Medulla oblongata (tissue), 1 donor: Measurements from ENCODE around the gene CUL7.

Experiments used
- DNase-seq: peaks from one replicate; pipeline ENCODE4 v3.0.0-alpha.2; 2015; ENCODE audit errors: extremely low spot score

The CUL7 gene

DNA sequence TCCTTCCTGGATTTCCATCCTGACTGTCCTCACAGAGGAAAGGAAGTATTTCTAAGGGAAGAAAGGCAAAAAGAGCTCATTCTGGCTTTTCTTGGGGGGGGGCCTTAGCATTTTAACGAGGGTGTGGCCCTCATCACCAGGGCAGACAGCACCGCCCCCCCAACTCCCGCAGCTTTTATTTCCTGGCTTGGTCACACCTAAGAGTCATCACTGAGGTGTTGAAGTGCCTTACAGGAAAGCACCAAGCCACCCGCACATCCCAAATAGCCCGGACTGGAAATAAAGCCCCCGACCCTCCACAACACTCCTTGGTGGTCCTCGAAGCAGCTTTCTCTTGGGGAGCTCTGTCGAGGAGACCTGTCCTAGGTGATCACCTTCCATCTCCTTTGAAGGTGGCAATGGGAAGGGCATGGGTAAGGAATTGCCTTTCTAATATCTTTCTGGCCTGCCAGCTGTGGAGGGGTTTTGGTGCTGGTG lies 23.7 kb upstream of the CUL7 start:
- no peak for DNase-seq

DNA sequence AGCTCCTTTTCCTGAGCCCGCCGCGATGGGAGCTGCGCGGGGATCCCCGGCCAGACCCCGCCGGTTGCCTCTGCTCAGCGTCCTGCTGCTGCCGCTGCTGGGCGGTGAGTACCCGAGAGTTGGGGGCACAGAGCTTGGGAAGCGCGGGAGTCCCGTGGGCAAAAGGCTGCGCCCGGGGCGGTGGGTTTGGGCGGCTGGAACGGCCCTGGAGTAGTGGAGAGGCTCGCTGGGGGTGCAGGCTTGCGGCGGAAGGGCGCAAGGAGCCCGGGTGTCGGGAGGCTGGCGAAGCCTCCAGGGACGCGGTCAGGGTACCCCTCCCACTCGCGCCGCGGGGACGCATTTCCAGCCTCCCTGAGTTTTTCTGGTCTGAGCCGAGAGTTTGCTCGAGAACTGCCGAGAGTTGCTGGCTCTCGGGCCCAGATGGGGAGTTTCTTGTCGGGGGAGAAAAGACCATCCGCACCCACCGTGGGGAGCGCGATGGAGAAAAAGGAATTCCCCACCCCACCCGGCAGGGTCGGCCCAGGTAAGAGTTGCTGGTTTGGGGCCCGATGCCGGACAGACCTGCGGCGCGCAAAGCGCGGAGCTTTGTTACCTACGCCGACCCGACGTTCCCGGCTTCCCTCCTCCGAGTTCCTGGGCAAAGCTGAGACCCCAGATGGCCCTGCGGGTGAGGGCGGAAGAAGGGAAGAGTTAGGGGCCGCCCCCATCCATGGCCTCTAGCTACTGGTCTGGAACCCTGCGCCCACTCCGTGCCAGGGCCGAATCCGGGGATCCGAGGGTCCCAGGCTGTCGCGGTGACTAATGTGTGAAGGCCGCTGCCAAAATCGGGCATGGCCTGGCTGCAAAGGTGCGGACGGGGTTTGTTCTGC lies 23.0 kb upstream of the CUL7 start:
- DNase-seq, result no peak

DNA sequence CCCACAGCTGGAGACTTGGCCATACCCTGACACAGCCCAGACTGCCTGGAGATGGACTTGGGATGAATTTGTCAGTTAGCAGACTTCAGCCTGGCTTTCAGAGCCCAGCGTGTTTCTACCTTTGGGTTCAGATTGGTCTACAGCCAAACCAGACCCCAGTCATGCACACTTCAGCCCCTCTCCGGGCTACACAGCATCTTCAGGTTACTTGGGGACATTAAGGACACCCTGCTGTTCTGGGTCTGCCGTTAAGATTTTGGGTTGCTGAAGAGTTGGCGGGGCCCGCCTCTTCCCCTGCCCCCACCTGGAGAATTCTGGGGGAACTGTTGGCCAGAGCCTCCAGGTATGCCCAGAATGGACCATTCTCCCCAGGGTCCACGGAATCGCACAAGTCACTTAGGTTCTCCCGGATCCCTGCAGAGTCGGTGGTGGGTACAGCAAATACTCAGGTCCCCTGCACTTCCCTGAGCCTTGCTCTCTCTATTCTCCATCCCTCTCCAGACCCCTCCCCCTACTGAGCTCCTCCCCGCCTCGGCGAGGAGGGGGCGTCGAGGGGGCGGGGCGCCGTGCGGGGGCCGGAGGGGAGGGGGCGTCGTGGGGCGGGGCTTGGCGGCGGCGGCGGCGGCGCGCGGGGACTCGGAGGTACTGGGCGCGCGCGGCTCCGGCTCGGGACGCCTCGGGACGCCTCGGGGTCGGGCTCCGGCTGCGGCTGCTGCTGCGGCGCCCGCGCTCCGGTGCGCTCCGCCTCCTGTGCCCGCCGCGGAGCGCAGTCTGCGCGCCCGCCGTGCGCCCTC lies 22.2 kb upstream of the CUL7 start, which contains the start of gene PTK7:
PTK7 (plus strand) TSS at position 645 of the 794 bp plus-strand sequence. CDS start 175 bp downstream, outside the sequence.
- no peak for DNase-seq

DNA sequence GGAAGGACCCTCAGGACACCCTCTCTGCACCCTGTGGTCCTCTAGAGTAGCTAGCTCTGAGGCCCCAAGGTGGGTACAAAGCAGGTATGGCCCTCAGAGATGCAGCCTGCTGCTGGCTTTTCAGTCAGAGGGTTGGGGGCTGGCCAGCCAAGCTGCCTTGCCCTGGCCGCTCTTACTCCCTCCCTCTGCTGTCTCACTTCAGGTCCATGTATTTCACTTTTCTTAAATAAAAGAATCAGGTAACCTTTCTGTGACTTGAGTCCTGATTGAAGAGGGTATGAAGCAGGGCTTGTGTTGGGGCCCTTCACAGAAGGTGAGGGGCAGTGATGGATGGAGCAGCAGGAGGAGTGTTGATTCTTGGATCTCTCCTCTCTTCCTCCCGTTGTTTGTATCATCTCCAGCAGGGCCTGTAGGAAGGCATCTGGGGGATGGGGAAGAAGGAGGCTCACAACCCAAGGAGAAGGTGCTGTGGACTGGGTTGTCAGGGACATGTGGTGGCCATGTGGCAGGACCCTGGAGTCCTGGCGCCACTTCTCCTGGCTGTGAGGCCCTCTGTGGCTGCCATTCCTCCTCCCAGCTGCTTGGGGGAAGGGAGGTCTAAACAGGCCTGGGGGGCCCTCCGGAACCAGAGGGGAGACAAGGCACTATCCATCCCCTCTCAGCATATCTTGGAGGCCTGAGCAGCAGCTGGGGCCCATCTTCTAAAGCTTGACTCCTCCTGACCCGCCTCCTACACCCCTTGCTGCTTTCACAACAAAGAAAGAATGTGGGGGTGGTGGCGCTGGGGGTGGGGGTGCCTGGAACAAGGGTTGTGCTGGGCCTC lies 21.4 kb upstream of the CUL7 start:
- no peak for DNase-seq

DNA sequence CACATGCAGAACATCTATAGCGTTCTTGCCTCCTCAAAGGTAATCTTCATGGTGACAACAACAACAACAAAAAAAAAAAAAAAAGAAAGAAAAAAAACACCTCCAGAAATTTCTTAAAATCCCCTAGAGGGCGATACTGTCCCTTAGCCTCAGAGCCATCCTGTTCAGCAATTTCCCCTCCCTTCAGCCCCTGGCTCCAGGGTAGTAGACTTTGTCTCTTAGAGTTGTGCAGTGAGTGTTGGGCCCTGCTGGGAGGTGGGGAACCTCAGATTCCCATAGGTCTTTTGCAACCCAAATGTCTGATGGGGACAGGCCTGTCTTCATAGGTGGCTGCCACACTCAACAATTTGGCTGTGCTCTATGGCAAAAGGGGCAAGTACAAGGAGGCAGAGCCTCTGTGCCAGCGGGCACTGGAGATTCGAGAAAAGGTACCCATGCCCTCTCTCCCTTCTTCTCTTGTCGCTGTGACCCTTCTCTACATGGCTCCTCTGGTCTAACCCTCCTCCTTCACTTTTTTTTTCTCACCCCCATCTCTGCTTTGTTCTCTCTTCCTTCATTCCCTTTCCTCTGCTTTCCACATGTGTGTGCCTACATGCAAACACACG lies 16.5 kb upstream of the CUL7 start:
- DNase-seq, result no peak

DNA sequence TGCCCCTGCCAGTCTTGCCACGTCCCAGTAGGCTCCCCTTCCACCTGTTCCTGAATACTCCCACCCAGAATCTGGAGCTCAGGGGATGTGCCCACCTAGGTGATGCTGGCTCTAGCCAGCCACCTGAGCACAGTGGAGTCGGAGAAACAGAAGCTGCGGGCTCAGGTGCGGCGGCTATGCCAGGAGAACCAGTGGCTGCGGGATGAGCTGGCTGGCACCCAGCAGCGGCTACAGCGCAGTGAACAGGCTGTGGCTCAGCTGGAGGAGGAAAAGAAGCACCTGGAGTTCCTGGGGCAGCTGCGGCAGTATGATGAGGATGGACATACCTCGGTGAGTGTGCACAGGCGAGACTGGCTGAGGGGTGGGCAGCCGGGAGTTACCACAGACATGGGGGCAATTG lies 9.2 kb upstream of the CUL7 start:
- no peak for DNase-seq

DNA sequence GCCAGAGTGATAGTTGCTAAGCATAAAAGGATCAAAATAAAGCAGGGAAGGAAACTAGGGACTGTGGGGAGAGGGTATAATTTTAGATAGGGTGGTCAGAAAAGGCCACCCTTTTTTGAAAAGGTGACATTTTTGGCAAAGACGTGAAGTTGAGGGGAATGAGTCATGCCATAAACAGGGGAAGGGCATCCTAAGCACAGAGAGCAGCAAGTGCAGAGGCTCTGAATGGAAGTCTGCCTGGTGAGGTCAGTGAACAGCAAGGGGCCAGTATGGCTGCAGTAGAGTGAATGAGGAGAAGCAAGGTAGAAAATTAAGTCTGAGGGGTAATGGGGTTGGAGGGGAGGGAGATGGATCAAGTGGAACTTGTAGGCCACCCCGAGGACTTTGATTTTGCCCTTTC lies 8.2 kb upstream of the CUL7 start:
- no peak for DNase-seq

DNA sequence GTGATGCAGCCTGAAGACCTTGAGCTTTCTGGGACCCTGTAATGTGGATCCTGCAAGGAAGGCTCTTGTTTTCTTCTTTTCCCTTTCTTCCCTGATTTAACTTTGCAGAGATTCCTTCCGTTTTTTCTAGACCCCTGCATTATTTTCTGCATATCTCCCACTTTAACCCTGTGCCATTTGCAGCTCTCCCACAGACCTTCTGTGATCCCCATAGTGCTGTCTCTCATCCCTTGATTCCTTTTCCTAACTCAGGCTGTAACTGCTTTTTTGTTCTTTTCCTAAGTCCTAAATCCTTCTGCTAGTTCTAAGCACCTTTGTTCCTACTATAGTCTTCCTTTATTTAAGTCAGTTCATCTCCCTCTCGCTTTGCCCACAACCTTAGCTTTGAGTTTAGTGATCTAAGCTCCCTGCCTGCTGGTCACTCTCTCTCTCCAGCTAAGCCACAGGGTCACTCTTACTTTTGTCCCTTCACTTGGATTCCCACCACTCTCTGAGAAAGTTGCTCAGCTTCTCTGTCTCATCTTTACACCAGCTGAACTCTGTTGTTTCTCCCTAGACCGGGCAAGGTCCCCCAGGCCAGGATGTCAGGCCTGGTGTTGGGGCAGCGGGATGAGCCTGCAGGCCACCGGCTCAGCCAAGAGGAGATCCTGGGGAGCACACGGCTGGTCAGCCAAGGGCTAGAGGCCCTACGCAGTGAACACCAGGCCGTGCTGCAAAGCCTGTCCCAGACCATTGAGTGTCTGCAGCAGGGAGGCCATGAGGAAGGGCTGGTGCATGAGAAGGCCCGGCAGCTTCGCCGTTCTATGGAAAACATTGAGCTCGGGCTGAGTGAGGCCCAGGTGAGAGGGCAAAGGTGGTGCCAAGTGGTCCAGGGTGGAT lies 7.3 kb upstream of the CUL7 start:
- no peak for DNase-seq

DNA sequence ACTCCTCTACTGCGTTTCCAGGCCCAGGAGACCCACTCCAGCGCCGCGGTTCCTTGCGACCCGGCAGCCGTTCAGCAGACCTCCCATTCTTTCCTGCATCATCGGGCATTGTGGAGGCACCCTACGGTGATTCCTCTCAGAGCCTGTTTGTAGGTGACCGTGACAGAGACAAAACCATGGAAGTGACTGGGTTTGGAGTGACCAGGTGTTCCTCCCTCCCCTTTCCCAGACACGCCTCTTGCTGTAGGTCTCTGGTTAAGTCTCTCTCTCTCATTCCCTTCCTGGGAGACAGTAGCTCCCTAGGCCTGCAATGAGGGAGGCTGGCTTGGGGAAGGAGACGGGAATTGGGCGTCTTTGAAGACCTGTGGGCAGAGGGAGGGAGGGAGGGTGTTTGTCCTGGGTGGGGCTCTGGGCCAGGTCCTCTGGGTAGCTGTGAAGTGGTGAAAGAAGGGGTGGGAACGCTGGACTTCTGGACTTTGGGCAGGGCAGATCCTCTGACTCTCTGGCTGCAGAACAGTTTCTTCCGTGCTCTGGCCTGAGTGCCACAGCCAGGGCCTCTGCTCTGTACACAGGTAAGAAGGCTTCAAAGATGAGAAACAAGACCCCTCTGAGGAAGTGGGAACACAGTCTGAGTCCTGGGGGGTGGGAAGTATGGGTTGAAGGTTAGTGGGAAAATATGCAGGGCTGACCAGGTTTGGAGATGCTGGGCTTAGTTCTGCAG lies 6.5 kb upstream of the CUL7 start:
- no peak for DNase-seq

DNA sequence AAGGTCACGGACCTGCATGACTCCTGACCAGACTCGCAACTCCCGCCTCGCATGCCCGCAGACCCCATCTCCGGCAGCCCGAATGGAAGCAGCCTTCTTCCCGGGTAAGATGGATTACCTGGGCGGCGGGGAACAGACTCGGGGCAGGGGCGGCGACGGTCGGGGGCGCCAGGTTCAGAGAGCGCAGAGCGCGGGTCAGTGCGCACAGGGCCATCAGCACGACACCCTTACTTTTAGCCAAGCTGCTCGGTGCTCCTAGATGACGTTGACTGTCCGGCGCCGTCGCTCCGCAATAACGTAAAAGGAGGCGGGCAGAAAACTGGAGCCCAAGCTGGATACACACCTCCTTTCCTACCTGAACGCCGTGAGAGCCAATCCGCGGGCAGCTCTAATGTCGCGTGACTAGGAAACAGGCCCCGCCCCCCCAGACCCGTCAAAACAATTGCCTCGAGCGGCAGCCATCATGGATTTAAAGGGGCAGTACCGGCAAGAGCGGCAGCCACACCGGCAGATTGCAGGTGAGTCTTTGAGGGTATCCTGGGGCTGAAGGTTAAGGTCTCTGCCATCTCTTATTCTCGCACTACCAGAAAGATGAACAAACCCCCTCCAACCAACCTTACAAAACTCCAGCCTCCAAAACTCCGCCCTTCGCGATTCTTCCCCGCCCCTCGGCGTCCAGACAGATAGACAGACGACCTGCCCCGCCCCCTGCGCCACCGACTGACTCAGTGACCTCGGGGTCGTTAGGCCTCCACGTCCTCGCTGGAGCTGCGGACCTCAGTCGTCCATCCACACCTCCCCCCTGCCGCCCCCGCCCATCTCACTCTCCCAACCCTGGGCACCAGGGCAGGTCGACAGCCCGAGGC lies 5.8 kb upstream of the CUL7 start, which contains the start of the genes KLC4 and MRPL2:
KLC4 (plus strand) TSS at position 464 of the 866 bp plus-strand sequence. CDS start 1,705 bp downstream, outside the sequence.
MRPL2 (minus strand) TSS at position 267 of the 866 bp plus-strand sequence; CDS start at position 214, 53 bp downstream.
- peak; percentile 99 for DNase-seq

DNA sequence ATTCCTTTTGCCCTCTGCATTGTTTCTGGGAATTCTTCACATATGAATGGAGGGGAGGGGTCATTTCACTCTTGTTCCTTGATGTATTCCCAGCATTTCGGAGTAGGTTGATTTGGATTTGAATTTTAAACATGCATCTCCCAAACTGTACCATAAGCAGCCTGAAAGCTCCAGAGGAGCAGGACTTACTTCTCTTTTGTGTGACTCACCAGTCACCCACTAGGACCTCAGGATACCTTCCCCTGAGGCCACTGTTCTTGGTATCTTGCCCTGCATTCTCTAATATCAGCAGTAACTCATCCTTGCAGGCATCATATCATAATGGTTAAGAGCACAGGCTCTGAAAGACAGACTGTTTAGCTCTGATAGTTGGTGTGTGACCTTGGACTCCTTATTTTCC lies 4.9 kb upstream of the CUL7 start:
- no peak for DNase-seq

DNA sequence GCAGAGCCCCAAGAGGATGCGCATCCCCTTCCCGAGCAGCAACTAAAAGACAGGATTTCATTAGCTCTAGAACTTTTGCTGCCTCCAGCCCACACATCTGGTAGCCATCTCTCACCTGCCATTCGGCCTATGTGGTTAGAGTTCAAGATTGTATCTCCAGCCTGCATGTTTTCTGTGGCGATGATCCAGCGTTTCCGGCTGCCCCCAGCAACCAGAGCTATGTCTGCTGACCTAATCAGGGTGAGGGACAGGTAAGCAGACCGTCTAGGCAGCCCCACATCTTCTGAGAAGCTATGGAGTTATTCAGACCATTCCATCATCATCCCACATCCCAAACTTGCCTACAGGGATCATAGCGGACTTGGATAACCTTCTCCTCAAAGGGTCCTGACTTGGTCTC lies 2.3 kb upstream of the CUL7 start:
- DNase-seq, result no peak

DNA sequence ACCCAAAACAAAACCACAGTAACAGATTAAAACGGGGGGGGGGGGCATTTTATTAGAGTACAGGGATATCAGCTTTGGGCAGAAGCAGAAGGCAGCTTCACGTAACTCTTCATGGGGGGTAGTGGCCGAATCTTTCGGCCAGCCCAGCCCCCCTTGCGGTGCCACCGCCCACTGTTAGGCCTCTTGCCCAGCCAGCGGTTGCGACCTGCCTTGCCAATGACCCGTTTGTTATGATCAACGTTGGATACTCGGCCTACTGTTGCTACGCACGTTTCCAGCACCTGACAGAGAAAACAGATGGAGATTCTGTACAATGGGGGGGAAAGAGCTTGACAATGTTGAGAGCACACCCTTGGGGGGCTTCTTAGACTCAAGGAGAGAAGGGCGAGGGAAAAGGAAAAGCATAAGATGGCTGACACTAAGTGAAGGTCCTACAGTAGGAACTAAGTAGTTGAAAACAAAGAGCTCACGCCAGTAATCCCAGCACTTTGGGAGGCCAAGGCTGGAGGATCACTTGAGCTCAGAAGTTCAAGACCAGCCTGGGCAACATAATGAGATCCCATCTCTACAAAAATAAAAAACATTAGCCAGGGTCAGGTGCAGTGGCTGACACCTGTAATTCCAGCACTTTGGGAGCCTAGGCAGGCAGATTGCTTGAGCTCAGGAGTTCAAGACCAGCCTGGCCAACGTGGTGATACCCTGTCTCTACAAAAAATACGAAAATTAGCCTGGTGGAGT lies 724 bp upstream of the CUL7 start:
- no peak for DNase-seq

DNA sequence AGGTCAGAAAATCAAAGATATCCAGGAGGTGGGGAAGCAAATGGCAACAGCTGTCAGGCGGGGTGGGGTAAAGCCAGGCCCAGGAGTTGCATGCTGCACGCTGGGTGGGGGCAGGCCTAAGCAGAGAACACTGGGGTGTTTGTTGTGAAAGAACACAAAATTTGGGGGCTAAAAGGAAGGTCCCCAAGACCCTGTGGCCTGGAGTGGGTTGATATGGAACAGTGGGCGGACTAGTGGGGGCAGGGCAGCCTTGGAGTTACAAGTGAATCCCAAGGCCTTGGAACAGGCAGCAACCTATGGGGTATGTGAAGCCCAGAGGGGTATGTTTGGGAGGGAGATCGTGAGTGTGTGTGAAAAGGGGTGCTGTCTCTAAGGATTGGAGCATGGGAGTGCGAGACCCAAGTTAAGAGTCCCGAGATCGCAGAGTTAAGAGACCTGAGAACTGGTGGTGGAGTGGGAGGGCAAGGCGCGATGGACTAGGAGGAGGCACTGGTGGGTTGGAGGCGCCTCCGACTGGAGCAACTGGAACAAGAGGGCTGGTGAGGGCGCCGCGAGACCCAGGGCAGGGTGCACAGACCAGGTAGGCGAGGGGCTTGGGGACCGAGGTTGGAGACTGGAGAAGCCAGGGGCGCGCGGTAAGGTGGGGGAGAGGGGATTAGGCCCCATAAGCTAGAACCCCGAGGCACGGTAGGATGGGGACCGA lies 658 bp downstream of the CUL7 start:
- DNase-seq, result no peak

DNA sequence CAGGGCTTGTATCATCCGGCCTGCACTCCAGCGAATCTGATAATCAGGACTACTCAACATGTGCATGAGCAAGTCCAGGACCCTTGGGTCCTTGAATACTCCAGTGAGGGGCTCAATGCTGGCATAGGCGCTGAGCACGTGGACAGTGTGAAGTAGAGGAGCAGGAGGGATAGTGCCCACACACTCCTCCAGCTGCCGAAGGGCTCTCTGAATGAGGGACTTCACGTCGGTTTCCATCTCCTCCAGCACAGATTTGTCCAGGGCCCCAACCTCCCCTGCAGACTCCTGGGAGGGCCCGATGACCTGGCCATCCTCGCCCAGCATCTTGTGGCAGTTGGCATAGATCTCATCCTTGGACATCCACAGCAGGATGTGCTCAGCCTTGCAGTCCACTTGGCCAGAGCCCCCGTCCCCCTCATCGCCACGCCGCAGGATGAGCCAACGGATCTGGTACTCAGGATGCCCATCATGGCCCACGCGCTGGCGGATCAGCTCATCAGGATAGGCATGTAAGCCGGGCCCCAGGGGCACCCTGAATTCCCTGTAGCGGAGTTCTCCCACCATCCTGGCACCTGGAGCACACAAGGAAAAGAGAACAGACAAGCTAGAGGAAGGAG lies 1.3 kb downstream of the CUL7 start:
- no peak for DNase-seq

DNA sequence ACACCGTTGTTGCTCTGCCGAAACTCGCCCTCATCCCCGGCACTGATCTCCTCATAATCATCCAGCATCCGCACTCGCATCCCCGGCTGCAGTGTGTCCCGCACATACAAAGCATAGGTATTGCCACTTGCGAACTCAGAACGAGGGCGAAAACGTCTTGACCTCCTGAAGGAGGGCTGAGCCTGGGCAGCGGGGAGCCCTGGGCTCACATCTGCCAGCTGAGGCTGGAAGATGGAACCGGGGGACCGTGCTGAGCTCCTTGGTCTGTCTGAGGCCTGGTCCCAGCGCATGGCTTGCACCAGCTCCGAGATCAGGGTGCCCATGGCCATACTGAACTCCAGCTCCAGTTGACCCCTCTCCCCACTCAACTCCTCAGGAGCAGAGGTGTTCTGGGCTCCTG lies 2.7 kb downstream of the CUL7 start:
- DNase-seq, result no peak

DNA sequence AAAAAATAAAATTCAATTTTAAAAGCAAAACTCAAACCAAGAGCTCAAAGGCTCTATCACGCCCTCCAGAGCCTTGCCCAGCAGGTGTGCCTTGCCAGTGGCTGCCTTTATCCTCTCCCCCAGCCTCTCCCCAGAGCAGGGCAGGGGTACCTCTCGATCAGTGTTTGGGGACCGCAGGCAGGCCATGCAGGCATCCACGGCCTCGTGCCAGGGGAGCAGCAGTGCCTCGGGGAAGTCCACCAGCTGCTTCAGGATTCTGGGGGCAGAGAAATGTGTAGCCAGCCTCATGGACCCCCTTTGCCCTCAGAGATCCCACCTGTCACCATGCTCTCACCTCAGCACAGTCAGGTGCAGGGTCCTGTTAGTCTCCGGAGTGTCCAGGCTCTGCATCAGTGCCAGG lies 5.7 kb downstream of the CUL7 start:
- no peak for DNase-seq
